Measurements from ENCODE around the gene TMEM204.

DNA sequence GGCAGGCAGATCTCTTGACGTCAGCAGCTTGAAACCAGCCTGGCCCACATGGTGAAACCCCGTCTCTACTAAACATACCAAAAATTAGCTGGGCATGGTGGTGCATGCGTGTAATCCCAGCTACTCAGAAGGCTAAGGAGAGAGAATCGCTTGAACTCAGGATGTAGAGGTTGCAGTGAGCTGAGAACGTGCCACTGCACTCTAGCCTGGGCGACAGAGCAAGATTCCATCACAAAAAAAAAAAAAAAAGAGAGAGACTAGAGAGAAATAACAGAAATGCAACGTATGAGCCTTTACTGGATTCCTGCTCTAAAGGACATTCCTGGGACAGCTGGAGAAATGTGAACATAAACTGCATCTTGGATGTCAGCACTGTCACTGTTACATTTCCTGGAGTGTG lies 67.6 kb downstream of the TMEM204 start:
- TF ChIP-seq, protein P1, sequence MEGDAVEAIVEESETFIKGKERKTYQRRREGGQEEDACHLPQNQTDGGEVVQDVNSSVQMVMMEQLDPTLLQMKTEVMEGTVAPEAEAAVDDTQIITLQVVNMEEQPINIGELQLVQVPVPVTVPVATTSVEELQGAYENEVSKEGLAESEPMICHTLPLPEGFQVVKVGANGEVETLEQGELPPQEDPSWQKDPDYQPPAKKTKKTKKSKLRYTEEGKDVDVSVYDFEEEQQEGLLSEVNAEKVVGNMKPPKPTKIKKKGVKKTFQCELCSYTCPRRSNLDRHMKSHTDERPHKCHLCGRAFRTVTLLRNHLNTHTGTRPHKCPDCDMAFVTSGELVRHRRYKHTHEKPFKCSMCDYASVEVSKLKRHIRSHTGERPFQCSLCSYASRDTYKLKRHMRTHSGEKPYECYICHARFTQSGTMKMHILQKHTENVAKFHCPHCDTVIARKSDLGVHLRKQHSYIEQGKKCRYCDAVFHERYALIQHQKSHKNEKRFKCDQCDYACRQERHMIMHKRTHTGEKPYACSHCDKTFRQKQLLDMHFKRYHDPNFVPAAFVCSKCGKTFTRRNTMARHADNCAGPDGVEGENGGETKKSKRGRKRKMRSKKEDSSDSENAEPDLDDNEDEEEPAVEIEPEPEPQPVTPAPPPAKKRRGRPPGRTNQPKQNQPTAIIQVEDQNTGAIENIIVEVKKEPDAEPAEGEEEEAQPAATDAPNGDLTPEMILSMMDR (IDR thresholded peaks at IDR 0.05; ENCODE audit: low read depth, low read length, poor library complexity, severe bottlenecking) = no peak
- no peak for TF ChIP-seq EZH2phosphoT487 (IDR thresholded peaks at IDR 0.05; ENCODE audit: borderline replicate concordance, low read length)
